ENCODE data around the gene AKR1E2. TPM values are rescaled to one million over a fixed set of nuclear protein-coding genes. Genes with fewer than 3 reads are reported as not detected.

The AKR1E2 gene
- total RNA-seq, 1 experiment from 2014 or later, result 24.5 TPM

Other genes starting within 250 kb of the AKR1E2 start
- gene AKR1C1, start 137.2 kb downstream of the AKR1E2 start, total RNA-seq (2014; rRNA removed; shearing (Covaris generic)), result 0.81 and 1.4 TPM in 2 replicates
- gene AKR1C2, start 177.7 kb downstream of the AKR1E2 start, total RNA-seq (2014; rRNA removed; shearing (Covaris generic)), result 0.18 TPM in 1 of 2 replicates, not detected in the other